NCI-H446 treated with DMSO at 0.1 percent for 48 hours (cell line): Measurements from ENCODE around the gene KRTAP25-1.

Experiments used
- DNase-seq: peaks from one replicate; lab custom pipeline; 2025; lab: John Stamatoyannopoulos, UW

Gene KRTAP25-1

GRCh38 chr21:30289215-30289614, at the start of gene KRTAP25-1:
Gene KRTAP25-1 (minus strand): TSS chr21:30289514. CDS start chr21:30289490, 24 bp downstream.
- no peak for DNase-seq

GRCh38 chr21:30338717-30339116, 49.4 kb upstream of the KRTAP25-1 start:
- no peak for DNase-seq

- no peak for DNase-seq
These were observed 48.5 kb upstream of the KRTAP25-1 start for GRCh38 chr21:30337772-30338171.

- peak; percentile 99 for DNase-seq
These were observed 48.0 kb upstream of the KRTAP25-1 start, which contains the start of gene KRTAP27-1 for GRCh38 chr21:30337276-30337744. Gene KRTAP27-1 (minus strand): TSS chr21:30337694. CDS start chr21:30337668, 26 bp downstream.

GRCh38 chr21:30336596-30336995, 47.3 kb upstream of the KRTAP25-1 start:
- DNase-seq: peak; percentile 11

GRCh38 chr21:30333736-30334135, 44.4 kb upstream of the KRTAP25-1 start:
- no peak for DNase-seq

- DNase-seq: no peak
These were observed 43.4 kb upstream of the KRTAP25-1 start for GRCh38 chr21:30332681-30333080.

- DNase-seq: no peak
These were observed 40.0 kb upstream of the KRTAP25-1 start for GRCh38 chr21:30329203-30329875.

GRCh38 chr21:30326390-30326789, 37.1 kb upstream of the KRTAP25-1 start:
- DNase-seq: no peak

- no peak for DNase-seq
These were observed 30.9 kb upstream of the KRTAP25-1 start, which contains the start of gene KRTAP26-1 for GRCh38 chr21:30320215-30320614. Gene KRTAP26-1 (minus strand): TSS chr21:30320315. CDS start chr21:30320035, 280 bp downstream.

- DNase-seq: no peak
These were observed 26.4 kb upstream of the KRTAP25-1 start for GRCh38 chr21:30315701-30316100.

GRCh38 chr21:30306884-30307283, 17.6 kb upstream of the KRTAP25-1 start:
- DNase-seq: peak; percentile 73

GRCh38 chr21:30305136-30305535, 15.8 kb upstream of the KRTAP25-1 start:
- DNase-seq: no peak

GRCh38 chr21:30282850-30283249, 6.5 kb downstream of the KRTAP25-1 start, which contains the start of gene KRTAP24-1:
Gene KRTAP24-1 (minus strand): TSS chr21:30282950. CDS start chr21:30282932, 18 bp downstream.
- no peak for DNase-seq

- no peak for DNase-seq
These were observed 17.7 kb downstream of the KRTAP25-1 start for GRCh38 chr21:30271611-30272010.

- no peak for DNase-seq
These were observed 18.2 kb downstream of the KRTAP25-1 start for GRCh38 chr21:30271156-30271555.

GRCh38 chr21:30269803-30270530, 19.3 kb downstream of the KRTAP25-1 start:
- no peak for DNase-seq

- DNase-seq: no peak
These were observed 20.6 kb downstream of the KRTAP25-1 start for GRCh38 chr21:30268608-30269197.

GRCh38 chr21:30257773-30258172, 31.5 kb downstream of the KRTAP25-1 start:
- DNase-seq: peak; percentile 8

- DNase-seq: no peak
These were observed 33.2 kb downstream of the KRTAP25-1 start for GRCh38 chr21:30256100-30256499.

GRCh38 chr21:30255679-30256078, 33.6 kb downstream of the KRTAP25-1 start:
- DNase-seq: no peak

- DNase-seq: no peak
These were observed 37.5 kb downstream of the KRTAP25-1 start for GRCh38 chr21:30251781-30252180.

- DNase-seq: no peak
These were observed 39.4 kb downstream of the KRTAP25-1 start for GRCh38 chr21:30249936-30250335.
